Measurements from ENCODE around the gene TJAP1.

The TJAP1 gene

DNA sequence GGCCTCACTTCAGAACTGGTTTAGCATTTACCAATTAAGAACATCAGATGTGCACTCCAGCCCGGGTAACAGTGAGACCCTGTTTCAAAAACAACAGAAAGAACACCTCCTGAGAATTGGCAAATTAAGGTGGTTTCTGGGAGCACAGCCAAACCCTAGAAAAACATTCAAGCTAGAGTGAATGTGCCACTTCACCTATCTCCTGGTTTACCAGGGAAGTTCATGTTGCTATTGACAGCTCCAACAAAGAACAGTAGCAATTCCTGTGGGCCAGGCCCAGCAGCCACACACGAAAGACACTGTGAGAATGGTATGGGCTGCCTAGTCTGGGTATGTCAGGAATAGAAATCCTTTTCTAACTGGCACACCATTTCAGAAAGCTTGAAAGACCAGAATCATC is 44.5 kb downstream of the TJAP1 start:
- no peak overlapping the region for H3K4me2 ChIP-seq (ENCODE audit: low read length)
- H2AFZ ChIP-seq (ENCODE audit: low read depth, low read length): no peak overlapping the region
- no peaks in the 10 kb centered on the region for H3K27me3 ChIP-seq (ENCODE audit: low read depth, low read length)
- no peaks in the 10 kb centered on the region for H3K9me3 ChIP-seq (ENCODE audit: insufficient read depth, low read length)
- peaks cover 32% of the 10 kb centered on the region for H3K79me2 ChIP-seq (ENCODE audit: low read length)
- H3K36me3 ChIP-seq (replicated peaks; ENCODE audit: low read depth, low read length): peaks cover 77% of the 10 kb centered on the region
- no peak overlapping the region for H3K4me3 ChIP-seq (ENCODE audit: low read length)
- peaks cover 6% of the 10 kb centered on the region; the same call in 1 of the 2 replicates for H4K20me1 ChIP-seq (ENCODE audit: insufficient read depth, low read length)
- peaks cover 12% of the 10 kb centered on the region for H3K4me1 ChIP-seq (ENCODE audit: low read length)
- no peak overlapping the region for H3K9ac ChIP-seq (ENCODE audit: low read length)
- TF ChIP-seq, protein P1, sequence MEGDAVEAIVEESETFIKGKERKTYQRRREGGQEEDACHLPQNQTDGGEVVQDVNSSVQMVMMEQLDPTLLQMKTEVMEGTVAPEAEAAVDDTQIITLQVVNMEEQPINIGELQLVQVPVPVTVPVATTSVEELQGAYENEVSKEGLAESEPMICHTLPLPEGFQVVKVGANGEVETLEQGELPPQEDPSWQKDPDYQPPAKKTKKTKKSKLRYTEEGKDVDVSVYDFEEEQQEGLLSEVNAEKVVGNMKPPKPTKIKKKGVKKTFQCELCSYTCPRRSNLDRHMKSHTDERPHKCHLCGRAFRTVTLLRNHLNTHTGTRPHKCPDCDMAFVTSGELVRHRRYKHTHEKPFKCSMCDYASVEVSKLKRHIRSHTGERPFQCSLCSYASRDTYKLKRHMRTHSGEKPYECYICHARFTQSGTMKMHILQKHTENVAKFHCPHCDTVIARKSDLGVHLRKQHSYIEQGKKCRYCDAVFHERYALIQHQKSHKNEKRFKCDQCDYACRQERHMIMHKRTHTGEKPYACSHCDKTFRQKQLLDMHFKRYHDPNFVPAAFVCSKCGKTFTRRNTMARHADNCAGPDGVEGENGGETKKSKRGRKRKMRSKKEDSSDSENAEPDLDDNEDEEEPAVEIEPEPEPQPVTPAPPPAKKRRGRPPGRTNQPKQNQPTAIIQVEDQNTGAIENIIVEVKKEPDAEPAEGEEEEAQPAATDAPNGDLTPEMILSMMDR (IDR thresholded peaks at IDR 0.05; ENCODE audit: low read depth, low read length): no peak
- TF ChIP-seq EZH2phosphoT487 (IDR thresholded peaks at IDR 0.05; ENCODE audit: low read depth): no peak
- H3K27ac ChIP-seq (ENCODE audit: low read length): no peak overlapping the region

DNA sequence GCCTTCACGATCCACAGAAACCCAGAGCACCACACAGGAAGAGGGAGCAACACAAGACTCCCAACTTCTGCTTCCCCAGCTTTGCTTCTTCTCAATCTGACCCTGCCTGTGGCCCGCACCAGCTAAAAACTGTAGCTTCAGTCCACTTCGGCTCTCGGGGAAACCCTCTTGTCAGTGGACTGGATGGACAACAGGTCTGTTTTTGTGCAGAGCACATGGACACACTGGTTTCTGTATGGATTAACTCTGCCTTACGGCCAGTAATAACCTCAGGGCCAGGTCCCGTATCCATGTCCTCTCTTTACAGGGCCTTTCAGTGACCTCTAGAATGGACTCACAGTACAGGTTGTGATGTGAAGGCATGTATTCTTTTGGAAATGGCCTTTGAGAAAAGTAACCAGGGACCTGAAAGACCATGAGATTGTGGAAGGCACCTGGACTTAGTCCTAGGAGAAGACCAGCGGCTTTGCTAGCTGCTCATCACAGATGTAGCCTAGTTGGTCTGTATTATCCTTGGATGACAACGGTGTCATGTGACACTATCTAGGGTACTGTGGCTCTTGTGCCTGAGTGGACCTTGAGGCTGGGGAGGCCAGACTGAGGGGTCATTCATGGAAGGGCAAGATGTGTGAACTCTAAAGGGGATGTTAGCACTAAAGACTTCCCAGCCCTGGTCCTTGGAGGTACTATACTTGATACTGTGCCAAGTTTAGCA is 45.3 kb downstream of the TJAP1 start:
- H3K36me3 ChIP-seq (replicated peaks; ENCODE audit: low read depth, low read length): peaks cover 86% of the 10 kb centered on the region
- no peak overlapping the region for H2AFZ ChIP-seq (ENCODE audit: low read depth, low read length)
- TF ChIP-seq, protein P1 (IDR thresholded peaks at IDR 0.05; ENCODE audit: low read depth, low read length): no peak
- TF ChIP-seq EZH2phosphoT487 (IDR thresholded peaks at IDR 0.05; ENCODE audit: low read depth): no peak
- no peak overlapping the region for H3K4me2 ChIP-seq (ENCODE audit: low read length)
- no peaks in the 10 kb centered on the region for H3K27me3 ChIP-seq (ENCODE audit: low read depth, low read length)
- H3K27ac ChIP-seq (ENCODE audit: low read length): no peak overlapping the region
- H3K9ac ChIP-seq (ENCODE audit: low read length): no peak overlapping the region
- peaks cover 23% of the 10 kb centered on the region for H3K79me2 ChIP-seq (ENCODE audit: low read length)
- H3K9me3 ChIP-seq (ENCODE audit: insufficient read depth, low read length): no peaks in the 10 kb centered on the region
- peaks cover 12% of the 10 kb centered on the region for H3K4me1 ChIP-seq (ENCODE audit: low read length)
- H4K20me1 ChIP-seq (ENCODE audit: insufficient read depth, low read length): peaks cover 6% of the 10 kb centered on the region; the same call in 1 of the 2 replicates
- H3K4me3 ChIP-seq (ENCODE audit: low read length): no peak overlapping the region

DNA sequence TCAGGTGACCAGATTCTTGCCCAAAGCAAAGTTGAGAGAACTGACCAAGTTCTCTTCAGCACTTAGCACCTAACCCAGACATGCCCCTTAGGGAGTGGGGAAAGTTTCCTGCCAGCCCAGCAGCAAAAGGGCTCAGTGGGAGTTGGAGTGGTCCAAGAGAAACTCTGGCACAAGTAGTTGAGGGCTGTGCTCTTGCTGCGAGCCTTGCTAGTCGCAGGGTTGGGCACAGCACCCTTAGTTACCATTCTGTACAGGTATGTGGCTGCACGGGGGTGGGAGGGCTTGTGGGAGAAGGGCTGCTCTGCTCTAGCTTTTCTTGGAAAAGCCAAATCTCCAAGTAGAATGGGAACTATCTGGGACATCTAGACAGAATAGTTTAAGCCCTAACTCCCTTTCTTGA is 45.9 kb downstream of the TJAP1 start:
- Histone ChIP-seq H4K20me1 (ENCODE audit: insufficient read depth, low read length) (peaks cover 2% of the 10 kb centered on the region; the same call in 1 of the 2 replicates), H3K4me3 (ENCODE audit: low read length) (no peak overlapping the region), H3K9ac (ENCODE audit: low read length) (no peak overlapping the region), H3K27ac (ENCODE audit: low read length) (no peak overlapping the region), H3K9me3 (ENCODE audit: insufficient read depth, low read length) (no peaks in the 10 kb centered on the region), H3K36me3 (replicated peaks; ENCODE audit: low read depth, low read length) (peaks cover 92% of the 10 kb centered on the region), H3K79me2 (ENCODE audit: low read length) (peaks cover 17% of the 10 kb centered on the region), H3K4me1 (ENCODE audit: low read length) (peaks cover 6% of the 10 kb centered on the region), H2AFZ (ENCODE audit: low read depth, low read length) (no peak overlapping the region), H3K4me2 (ENCODE audit: low read length) (no peak overlapping the region), H3K27me3 (ENCODE audit: low read depth, low read length) (no peaks in the 10 kb centered on the region)
- TF ChIP-seq, protein P1 (IDR thresholded peaks at IDR 0.05; ENCODE audit: low read depth, low read length): no peak
- no peak for TF ChIP-seq EZH2phosphoT487 (IDR thresholded peaks at IDR 0.05; ENCODE audit: low read depth)

DNA sequence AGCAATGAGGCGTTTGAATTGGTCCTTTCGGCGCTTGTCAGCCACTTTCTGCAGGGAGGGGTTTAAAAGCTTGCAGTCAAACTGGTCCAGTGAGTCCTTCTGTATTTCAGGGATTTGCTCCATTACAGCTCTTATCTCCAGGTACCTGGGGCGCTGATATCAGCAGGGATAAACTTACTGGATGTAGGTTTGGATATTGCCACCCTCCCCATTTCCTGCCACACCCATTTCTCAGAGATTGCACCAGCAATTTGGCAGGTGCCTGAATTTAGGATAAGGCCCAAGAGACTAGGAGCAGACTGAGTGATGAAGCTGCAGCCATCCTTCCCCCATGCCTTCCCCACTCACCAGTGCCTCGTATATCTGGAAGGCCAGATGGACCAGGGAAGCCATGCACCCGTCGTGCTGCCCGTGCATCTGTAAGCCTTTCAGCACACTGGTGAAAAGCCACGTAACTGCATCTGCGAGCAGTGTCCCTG is 47.2 kb downstream of the TJAP1 start:
- 0 out of 2 replicates have a peak, but pooled peaks cover 3% of the 10 kb centered on the region for H3K4me1 ChIP-seq (ENCODE audit: low read length)
- no peak overlapping the region for H3K9ac ChIP-seq (ENCODE audit: low read length)
- H3K36me3 ChIP-seq (replicated peaks; ENCODE audit: low read depth, low read length): peaks cover 93% of the 10 kb centered on the region
- H2AFZ ChIP-seq (ENCODE audit: low read depth, low read length): no peak overlapping the region
- no peaks in the 10 kb centered on the region for H3K9me3 ChIP-seq (ENCODE audit: insufficient read depth, low read length)
- TF ChIP-seq, protein P1 (IDR thresholded peaks at IDR 0.05; ENCODE audit: low read depth, low read length): no peak
- TF ChIP-seq EZH2phosphoT487 (IDR thresholded peaks at IDR 0.05; ENCODE audit: low read depth): no peak
- no peak overlapping the region for H3K4me3 ChIP-seq (ENCODE audit: low read length)
- no peak overlapping the region for H3K4me2 ChIP-seq (ENCODE audit: low read length)
- H4K20me1 ChIP-seq (ENCODE audit: insufficient read depth, low read length): no peaks in the 10 kb centered on the region
- H3K27me3 ChIP-seq (ENCODE audit: low read depth, low read length): no peaks in the 10 kb centered on the region
- H3K79me2 ChIP-seq (ENCODE audit: low read length): peaks cover 5% of the 10 kb centered on the region
- no peak overlapping the region for H3K27ac ChIP-seq (ENCODE audit: low read length)
